Type B pancreatic cell (in vitro differentiated cells): ENCODE data around the gene LEF1. TPM values are rescaled to one million over a fixed set of nuclear protein-coding genes. Genes with fewer than 3 reads are reported as not detected.

Experiments used
- DNase-seq: peaks from one replicate; pipeline ENCODE4 v3.0.0; 2021; ENCODE audit warnings: mixed read lengths; ENCODE audit not compliant: unreplicated experiment; ENCODE audit errors: extremely low spot score
- H3K27ac Mint-ChIP-seq: 2 replicates; pipeline ENCODE4 v1.8.0; 2021; ENCODE audit warnings: mild to moderate bottlenecking, mixed read lengths
- H3K27me3 Mint-ChIP-seq: 2 replicates; pipeline ENCODE4 v1.8.0; 2021; ENCODE audit warnings: mixed read lengths
- H3K36me3 Mint-ChIP-seq: 2 replicates; pipeline ENCODE4 v1.8.0; 2021; ENCODE audit warnings: mixed read lengths
- H3K4me1 Mint-ChIP-seq: one replicate; pipeline ENCODE4 v1.8.0; 2021; ENCODE audit warnings: mixed read lengths; ENCODE audit not compliant: unreplicated experiment
- H3K4me3 Mint-ChIP-seq: 2 replicates; pipeline ENCODE4 v1.8.0; 2021; ENCODE audit warnings: mild to moderate bottlenecking, mixed read lengths
- H3K9me3 Mint-ChIP-seq: 2 replicates; pipeline ENCODE4 v1.8.0; 2021; ENCODE audit warnings: mixed read lengths
- CTCF ChIP-seq: fragments of 200-600 bp; sonication (generic); conservative IDR thresholded peaks from 2 replicates; pipeline ENCODE4 v1.5.0; 2021; ENCODE audit warnings: antibody characterized with exemption, mild to moderate bottlenecking
- total RNA-seq: library from RNA; stranded (reverse); gene quantifications from 2 replicates; pipeline ENCODE4 v1.2.1, GENCODE V29; 2021; ENCODE audit warnings: low replicate concordance

LEF1 gene
- total RNA-seq, 1 donor from 2014 or later: 66.1 TPM

GRCh38 chr4:108056418-108056817, 112.3 kb downstream of the LEF1 start:
- Mint-ChIP-seq H3K36me3 (no peaks in the 10 kb centered on the region), H3K4me3 (no peak overlapping the region), H3K27ac (no peak overlapping the region), H3K4me1 (peaks cover 5% of the 10 kb centered on the region), H3K9me3 (no peaks in the 10 kb centered on the region), H3K27me3 (no peaks in the 10 kb centered on the region)
- TF ChIP-seq CTCF: no peak
- no peak for DNase-seq

GRCh38 chr4:108055787-108056186, 112.9 kb downstream of the LEF1 start:
- Mint-ChIP-seq H3K36me3 (no peaks in the 10 kb centered on the region), H3K27ac (no peak overlapping the region), H3K4me3 (no peak overlapping the region), H3K9me3 (no peaks in the 10 kb centered on the region), H3K4me1 (peaks cover 1% of the 10 kb centered on the region), H3K27me3 (no peaks in the 10 kb centered on the region)
- DNase-seq: no peak
- TF ChIP-seq CTCF: no peak

- H3K27me3 Mint-ChIP-seq: no peaks in the 10 kb centered on the region
- peaks cover 3% of the 10 kb centered on the region for H3K36me3 Mint-ChIP-seq
- H3K27ac Mint-ChIP-seq: no peak overlapping the region
- no peak for DNase-seq
- no peaks in the 10 kb centered on the region for H3K4me1 Mint-ChIP-seq
- no peak for TF ChIP-seq CTCF
- no peaks in the 10 kb centered on the region for H3K9me3 Mint-ChIP-seq
- H3K4me3 Mint-ChIP-seq: no peak overlapping the region
Observed at GRCh38 chr4:108054025-108054638, 114.6 kb downstream of the LEF1 start.

GRCh38 chr4:108053251-108053711, 115.5 kb downstream of the LEF1 start:
- Mint-ChIP-seq H3K27ac (no peak overlapping the region), H3K4me3 (no peak overlapping the region), H3K36me3 (peaks cover 3% of the 10 kb centered on the region), H3K27me3 (no peaks in the 10 kb centered on the region), H3K9me3 (no peaks in the 10 kb centered on the region), H3K4me1 (no peaks in the 10 kb centered on the region)
- no peak for DNase-seq
- no peak for TF ChIP-seq CTCF

GRCh38 chr4:108052558-108053120, 116.1 kb downstream of the LEF1 start:
- no peaks in the 10 kb centered on the region for H3K27me3 Mint-ChIP-seq
- no peaks in the 10 kb centered on the region for H3K9me3 Mint-ChIP-seq
- no peak overlapping the region for H3K4me3 Mint-ChIP-seq
- no peak for DNase-seq
- no peak for TF ChIP-seq CTCF
- H3K36me3 Mint-ChIP-seq: peaks cover 3% of the 10 kb centered on the region
- H3K4me1 Mint-ChIP-seq: no peaks in the 10 kb centered on the region
- H3K27ac Mint-ChIP-seq: no peak overlapping the region
